Activated gamma-delta T cell treated with anti-CD3 and anti-CD28 coated beads, Interleukin-2, amount 50 U/mL, for 16 hours (primary cell): Measurements from ENCODE around the gene UBE2D2.
"Not testable (repeated sequence)": the region's sequence is repeated elsewhere in the genome, so short reads cannot be mapped to it uniquely, and the experiment has no call there.

Experiments used
- DNase-seq: peaks from one replicate; pipeline ENCODE4 v3.0.0-alpha.2; 2020; ENCODE audit warnings: low read depth

UBE2D2 gene

GRCh38 chr5:139560752-139561654 is at the start of gene UBE2D2:
Gene UBE2D2 (plus strand): TSS chr5:139561339. CDS start chr5:139561792, 453 bp downstream.
- peak; percentile 93 for DNase-seq

GRCh38 chr5:139512786-139513390 is 48.3 kb upstream of the UBE2D2 start:
- DNase-seq: no peak

- DNase-seq: peak; percentile 66
These were observed 47.7 kb upstream of the UBE2D2 start for GRCh38 chr5:139513434-139513833.

DNA sequence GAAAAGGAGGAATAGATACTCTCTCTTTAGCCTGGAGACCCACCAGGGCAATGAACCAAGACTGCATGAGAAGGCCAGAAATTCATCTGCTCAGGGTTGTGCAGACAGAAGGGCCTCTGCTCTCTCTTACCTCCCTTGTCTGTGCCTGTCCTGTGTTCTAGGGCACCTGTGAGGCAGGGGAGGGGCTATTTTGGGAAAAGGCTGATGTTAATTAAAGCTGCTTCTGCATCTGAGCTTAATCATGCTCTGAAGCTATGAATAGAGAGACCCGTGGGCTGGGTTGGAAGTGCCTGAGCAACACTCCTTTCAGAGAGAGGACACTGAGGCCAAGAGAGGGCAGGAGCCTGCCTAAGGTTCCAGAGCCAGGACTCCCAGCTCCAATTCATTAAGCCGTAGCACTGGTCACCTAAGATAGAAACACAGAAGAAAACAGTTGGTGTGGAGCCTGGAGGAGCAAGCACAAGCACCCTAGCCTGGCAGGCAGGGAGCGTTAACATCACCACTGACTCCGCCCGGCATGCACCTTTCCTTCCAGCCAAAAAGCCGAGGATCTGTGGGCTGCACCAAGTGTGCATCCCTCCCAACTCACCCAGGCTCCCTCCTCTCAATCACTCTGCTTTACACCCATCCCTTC is 47.2 kb upstream of the UBE2D2 start:
- no peak for DNase-seq

- no peak for DNase-seq
These were observed 46.7 kb upstream of the UBE2D2 start for GRCh38 chr5:139514486-139514856.

DNA sequence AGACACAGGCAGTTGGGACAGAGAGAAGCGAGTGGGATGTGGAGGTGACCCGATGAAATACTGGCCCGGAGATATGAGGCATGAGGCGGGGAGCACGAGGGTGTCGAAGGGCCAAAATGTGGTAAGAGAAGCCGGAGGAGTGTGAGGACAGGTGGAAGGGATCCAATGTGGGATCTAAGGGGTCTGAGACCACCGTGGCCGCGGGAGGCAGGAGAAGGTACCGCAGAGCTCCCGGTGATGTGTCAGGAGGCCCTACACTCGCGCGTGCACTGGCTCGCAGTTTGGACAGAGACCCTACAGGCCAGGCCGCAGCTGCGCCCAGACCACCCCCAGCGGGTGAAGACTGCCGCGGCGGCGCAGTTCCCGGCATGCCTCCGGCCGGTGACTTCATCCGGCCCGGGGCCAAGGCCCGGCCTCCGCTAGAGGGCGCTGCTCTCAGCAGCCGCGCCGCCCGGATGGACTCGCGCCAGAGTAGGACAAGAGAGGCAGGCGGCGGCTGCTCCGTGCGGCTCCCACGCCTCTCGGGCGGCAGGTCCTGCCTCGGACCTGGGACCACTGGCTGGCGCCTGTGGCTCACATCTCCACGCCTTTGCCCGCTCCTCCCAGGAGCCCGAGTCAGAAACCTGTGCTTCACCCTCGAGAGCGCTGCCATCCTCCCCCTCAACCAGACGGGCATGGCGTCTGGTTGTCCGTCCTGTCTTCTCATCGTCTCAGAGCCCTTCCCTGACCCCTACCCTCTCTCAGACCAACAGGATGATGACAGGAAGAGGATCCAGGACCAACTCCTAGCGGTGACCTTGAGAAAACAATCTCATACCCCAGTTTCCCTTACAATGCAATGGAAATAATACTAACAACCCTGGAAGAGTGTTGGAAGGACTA is 43.2 kb upstream of the UBE2D2 start:
- DNase-seq: peak; percentile 85

GRCh38 chr5:139523635-139524445 is 37.3 kb upstream of the UBE2D2 start:
- no peak for DNase-seq

- no peak for DNase-seq
These were observed 36.7 kb upstream of the UBE2D2 start for GRCh38 chr5:139524446-139524845.

- no peak for DNase-seq
These were observed 36.1 kb upstream of the UBE2D2 start for GRCh38 chr5:139524940-139525585.

GRCh38 chr5:139525586-139526308 is 35.4 kb upstream of the UBE2D2 start:
- DNase-seq: not testable (repeated sequence)

GRCh38 chr5:139526309-139527089 is 34.6 kb upstream of the UBE2D2 start:
- not testable (repeated sequence) for DNase-seq

DNA sequence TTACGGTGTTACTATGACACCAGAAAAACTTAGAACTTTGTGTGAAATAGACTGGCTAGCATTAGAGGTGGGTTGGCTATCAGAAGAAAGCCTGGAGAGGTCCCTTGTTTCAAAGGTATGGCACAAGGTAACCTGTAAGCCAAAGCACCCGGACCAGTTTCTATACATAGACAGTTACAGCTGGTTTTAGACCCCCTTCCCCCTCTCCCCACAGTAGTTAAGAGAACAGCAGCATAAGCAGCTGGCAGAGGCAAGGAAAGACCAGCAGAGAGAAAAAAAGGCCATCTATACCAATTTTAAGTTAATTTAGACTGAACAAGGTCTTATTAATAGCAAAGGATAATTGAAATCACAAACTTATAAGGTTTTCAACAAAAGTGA is 34.1 kb upstream of the UBE2D2 start:
- DNase-seq: not testable (repeated sequence)

DNA sequence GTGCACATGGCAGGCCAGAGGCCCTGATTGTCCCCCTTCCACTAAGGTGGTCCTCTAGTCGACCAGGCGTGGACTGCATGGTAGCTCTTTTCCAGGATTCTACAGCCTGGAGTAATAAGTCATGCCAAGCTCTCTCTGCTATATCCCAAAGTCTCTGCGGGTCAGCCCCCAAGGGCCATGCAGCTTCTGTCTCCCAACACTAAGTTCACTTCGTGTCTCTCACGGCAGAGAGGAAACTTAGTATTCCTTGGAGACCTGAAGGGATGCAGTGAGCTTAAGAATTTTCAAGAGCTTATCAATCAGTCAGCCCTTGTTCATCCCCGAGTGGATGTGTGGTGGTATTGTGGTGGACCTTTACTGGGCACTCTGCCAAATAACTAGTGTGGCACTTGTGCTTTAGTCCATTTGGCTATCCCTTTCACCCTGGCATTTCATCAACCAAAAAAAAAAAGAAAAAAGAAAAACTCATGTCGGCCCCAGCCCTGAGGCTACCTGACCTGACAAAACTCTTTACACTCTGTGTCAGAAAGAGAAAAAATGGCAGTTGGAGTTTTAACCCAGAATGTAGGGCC is 33.2 kb upstream of the UBE2D2 start:
- not testable (repeated sequence) for DNase-seq

DNA sequence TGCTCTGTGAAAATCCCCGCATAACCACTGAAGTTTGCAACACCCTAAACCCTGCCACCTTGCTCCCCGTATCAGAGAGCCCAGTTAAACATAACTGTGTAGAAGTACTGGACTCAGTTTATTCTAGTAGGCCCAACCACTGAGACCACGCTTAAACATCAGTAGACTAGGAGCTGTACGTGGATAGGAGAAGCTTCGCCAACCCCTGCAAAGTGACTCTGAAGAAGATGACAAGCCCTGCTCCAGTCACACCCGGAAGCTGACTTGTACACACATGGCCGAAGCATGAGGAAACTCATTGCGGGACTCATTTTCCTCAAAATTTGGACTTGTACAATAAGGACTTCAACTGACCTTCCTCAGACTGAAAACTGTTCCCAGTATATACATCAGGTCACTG is 32.4 kb upstream of the UBE2D2 start:
- DNase-seq: not testable (repeated sequence)

- not testable (repeated sequence) for DNase-seq
These were observed 31.1 kb upstream of the UBE2D2 start for GRCh38 chr5:139530079-139530478.

DNA sequence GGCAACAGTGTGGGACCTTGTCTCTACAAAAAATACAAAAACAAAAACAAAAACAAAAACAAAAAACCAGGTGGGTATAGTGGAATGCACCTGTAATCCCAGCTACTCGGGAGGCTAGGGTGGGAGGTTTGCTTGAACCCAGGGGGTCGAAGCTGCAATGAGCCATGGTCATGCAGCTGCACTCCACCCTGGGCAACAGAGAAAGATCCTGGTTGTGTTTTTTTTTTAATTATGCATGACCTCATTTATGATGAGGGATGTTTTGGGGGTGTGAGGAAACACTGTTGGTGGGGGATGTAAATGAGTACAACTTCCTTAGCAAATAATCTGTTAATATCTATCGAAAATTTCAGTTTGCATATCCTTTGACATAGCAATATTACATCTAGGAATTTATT is 29.4 kb upstream of the UBE2D2 start:
- DNase-seq: no peak

- DNase-seq: peak; percentile 14
These were observed 17.6 kb upstream of the UBE2D2 start for GRCh38 chr5:139543423-139543991.

GRCh38 chr5:139546593-139546992 is 14.5 kb upstream of the UBE2D2 start:
- DNase-seq: not testable (repeated sequence)
